AG04449 (cell line): Measurements from ENCODE around the gene GABBR2.

Experiments used
- CTCF ChIA-PET: fragments of 350-600 bp; formaldehyde crosslinking; extraction: SDS; loops from one replicate; lab custom pipeline; 2021; ENCODE audit warnings: antibody characterized with exemption; lab: Yijun Ruan, JAX
- POLR2A ChIA-PET: fragments of 400-600, 350-600 bp; formaldehyde crosslinking; extraction: SDS; loops from one replicate; lab custom pipeline; 2020; ENCODE audit warnings: antibody characterized with exemption, inconsistent platforms; lab: Yijun Ruan, JAX
- DNase-seq: peaks from one replicate; pipeline ENCODE4 v3.0.0-alpha.2; 2010; ENCODE audit warnings: low read depth, low spot score
- H3K4me3 ChIP-seq: 2 replicates; pipeline ENCODE4 v1.5.1; 2011; ENCODE audit warnings: low read depth, mild to moderate bottlenecking, control low read depth, low read length
- CTCF ChIP-seq: IDR thresholded peaks from one replicate; pipeline ENCODE4 v1.5.1; 2011; ENCODE audit warnings: mild to moderate bottlenecking, moderate library complexity, low read length, control low read depth, inconsistent platforms; ENCODE audit not compliant: insufficient read depth; ENCODE audit errors: missing control alignments

GABBR2 gene

DNA sequence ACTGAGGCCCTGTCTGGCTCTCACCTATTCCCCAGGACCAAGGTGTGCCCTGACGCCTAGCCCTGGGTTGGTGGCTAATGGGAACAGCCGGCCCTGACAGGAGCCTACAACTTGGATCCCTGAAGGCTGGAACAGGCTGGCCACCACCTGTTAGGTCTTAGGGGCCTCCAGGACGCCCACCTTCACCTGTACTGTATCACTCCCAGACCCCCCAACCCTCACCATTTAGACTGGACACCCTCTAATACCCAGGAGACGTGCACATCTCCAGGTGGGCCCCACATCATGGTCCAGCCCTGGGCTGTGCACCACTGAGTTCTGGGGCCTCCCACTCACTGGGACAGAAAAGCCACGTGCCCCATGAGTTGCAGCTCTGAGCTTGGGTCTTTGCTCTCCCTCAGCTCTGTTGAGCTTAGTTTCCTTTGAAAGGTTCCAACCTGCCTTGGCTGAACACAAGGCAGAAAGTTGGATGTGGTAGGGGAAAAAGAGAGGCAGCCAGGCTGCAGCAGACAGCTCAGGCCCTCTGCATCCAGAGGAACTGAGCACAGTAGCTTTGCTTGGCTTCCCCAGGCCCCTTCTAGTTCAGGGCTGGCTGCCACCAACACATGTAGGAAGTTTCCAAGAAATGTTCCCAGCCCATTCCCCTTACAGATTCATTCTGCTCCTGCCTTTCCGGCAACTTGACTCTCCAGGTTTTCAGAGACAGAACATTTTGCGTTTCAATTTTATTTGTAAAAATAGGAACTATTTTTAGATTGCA is 336.5 kb downstream of the GABBR2 start:
- no peak for DNase-seq
- H3K4me3 ChIP-seq, result no peak overlapping the region
- POLR2A ChIA-PET, result no interaction called here
- no peak for TF ChIP-seq CTCF
- CTCF ChIA-PET, result interaction anchor here (1.0 kb wide), 1 partner anchor 8 kb away, joined by 3 read pairs; no protein-coding TSS in a partner anchor

DNA sequence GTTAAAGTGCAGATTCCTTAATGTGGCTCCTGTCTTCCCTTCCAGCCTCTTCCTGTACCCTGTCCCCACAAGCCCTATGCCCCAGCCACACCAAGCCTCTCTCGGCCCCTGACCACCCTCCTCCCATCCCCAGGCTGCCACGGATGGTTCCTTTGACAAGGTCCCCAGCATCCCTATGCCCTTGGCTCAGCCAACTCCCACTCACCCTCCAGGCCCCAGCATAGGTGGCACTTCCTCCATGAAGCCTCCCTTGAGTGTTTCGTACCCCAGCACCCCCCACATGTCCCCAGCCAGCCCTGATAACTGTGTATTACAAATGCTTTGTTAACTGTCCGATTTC is 337.8 kb downstream of the GABBR2 start:
- TF ChIP-seq CTCF, result no peak
- H3K4me3 ChIP-seq, result no peak overlapping the region
- DNase-seq, result no peak
- POLR2A ChIA-PET, result no interaction called here
- CTCF ChIA-PET, result interaction anchor here (1.0 kb wide), 1 partner anchor 421 kb away, joined by 4 read pairs; no protein-coding TSS in a partner anchor

GRCh38 chr9:98370300-98370975 is 338.3 kb downstream of the GABBR2 start:
- TF ChIP-seq CTCF, result no peak
- no peak for DNase-seq
- ChIA-PET POLR2A (no interaction called here), CTCF (interaction anchor here (1.0 kb wide), 1 partner anchor 421 kb away, joined by 4 read pairs; no protein-coding TSS in a partner anchor)
- H3K4me3 ChIP-seq, result no peak overlapping the region

- CTCF ChIA-PET, result interaction anchor here (1.0 kb wide), 1 partner anchor 422 kb away, joined by 4 read pairs; no protein-coding TSS in a partner anchor
- no peak for DNase-seq
- TF ChIP-seq CTCF, result no peak
Measured at GRCh38 chr9:98369896-98370295, 338.8 kb downstream of the GABBR2 start.

GRCh38 chr9:98369471-98369870 is 339.3 kb downstream of the GABBR2 start:
- ChIA-PET CTCF (no interaction called here), POLR2A (no interaction called here)
- no peak for TF ChIP-seq CTCF

More at GRCh38 chr9:98369896-98370295, 338.8 kb downstream of the GABBR2 start:
- H3K4me3 ChIP-seq, result no peak overlapping the region
- POLR2A ChIA-PET, result no interaction called here

DNA sequence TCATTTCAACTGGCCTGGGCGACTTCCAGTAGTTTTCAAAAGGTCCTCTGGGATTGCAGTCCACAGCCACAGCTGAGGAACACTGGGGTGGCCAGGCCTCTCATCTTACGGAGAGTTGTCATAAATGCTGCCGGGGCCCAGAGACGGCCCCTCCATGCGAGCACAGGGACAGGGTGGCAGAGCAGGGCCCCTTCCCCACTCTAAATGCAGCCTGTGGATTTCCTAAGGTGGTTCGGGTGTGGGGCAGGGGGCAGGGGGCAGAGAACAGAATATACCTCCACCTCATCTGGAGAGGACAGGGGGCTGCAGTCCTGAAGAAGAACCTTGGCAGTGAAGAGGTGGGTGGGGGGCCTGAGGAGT is 339.7 kb downstream of the GABBR2 start:
- no peak overlapping the region for H3K4me3 ChIP-seq
- POLR2A ChIA-PET, result no interaction called here
- no peak for TF ChIP-seq CTCF
- DNase-seq, result no peak
- CTCF ChIA-PET, result no interaction called here

More at GRCh38 chr9:98369471-98369870, 339.3 kb downstream of the GABBR2 start:
- DNase-seq, result no peak
- no peak overlapping the region for H3K4me3 ChIP-seq
